ENCODE data around the gene FEM1C.

FEM1C gene

GRCh38 chr5:115531787-115532367 lies 12.7 kb downstream of the FEM1C start:
- H3K27ac ChIP-seq, result no peak overlapping the region
- H3K4me1 ChIP-seq, result peaks cover 0 to 93% (median 26%) of the 10 kb centered on the region in 4 donors
- no peaks in the 10 kb centered on the region for H3K27me3 ChIP-seq
- TF ChIP-seq CTCF (IDR thresholded peaks at IDR 0.05), result no peak
- no peaks in the 10 kb centered on the region for H3K9me3 ChIP-seq
- DNase-seq, result no peak
- peaks cover 0 to 10% (median 0%) of the 10 kb centered on the region in 3 donors for H3K36me3 ChIP-seq
- intact Hi-C loops (cut with DNase I; ENCODE audit: low total_unique reads), result no loop called here
- H3K4me3 ChIP-seq, result no peak overlapping the region

DNA sequence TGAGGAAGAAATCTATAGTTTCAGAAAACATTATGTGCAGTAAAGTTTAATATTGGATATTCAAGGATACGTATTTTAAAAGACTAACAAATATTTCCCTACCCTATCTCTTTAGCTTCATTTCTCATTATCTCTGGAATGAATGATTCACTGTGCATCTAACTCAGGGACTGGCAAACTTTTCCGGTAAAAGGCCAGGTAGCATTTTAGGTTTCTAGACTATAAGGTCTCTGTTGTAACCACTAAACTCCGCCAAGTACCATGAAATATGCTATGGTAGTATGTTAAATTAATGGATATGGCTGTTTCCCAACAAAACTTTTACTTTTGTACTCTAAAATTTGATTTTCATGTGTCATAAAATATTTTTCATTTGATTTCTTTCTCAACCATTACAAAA lies 13.2 kb downstream of the FEM1C start:
- intact Hi-C loops (cut with DNase I; ENCODE audit: low total_unique reads), result no loop called here
- DNase-seq, result no peak
- no peaks in the 10 kb centered on the region for H3K27me3 ChIP-seq
- no peak overlapping the region for H3K4me3 ChIP-seq
- peaks cover 0 to 10% (median 0%) of the 10 kb centered on the region in 3 donors for H3K36me3 ChIP-seq
- no peak overlapping the region for H3K27ac ChIP-seq
- TF ChIP-seq CTCF (IDR thresholded peaks at IDR 0.05), result no peak
- peaks cover 0 to 93% (median 25%) of the 10 kb centered on the region in 4 donors for H3K4me1 ChIP-seq
- H3K9me3 ChIP-seq, result no peaks in the 10 kb centered on the region

DNA sequence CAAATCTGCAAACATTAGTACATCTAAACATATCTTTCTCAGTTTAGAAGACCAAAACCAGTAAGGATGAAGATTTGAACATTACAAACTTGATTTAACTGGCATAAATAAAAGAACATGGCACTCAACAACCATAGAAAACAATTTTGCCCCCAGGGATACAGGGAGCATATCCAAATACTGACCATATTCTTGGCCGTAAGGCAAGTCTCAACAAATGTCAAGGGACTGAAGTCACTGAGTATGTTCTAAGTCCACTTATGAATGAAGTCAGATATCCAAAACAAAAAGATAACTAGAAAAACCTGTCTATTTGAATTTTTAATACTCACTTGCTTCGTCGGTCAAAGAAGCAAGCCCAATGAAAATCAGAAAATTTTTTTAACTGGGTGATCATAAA lies 14.1 kb downstream of the FEM1C start:
- TF ChIP-seq CTCF (IDR thresholded peaks at IDR 0.05), result no peak
- no peak overlapping the region for H3K27ac ChIP-seq
- intact Hi-C loops (cut with DNase I; ENCODE audit: low total_unique reads), result no loop called here
- peaks cover under 1 to 8% (median 3%) of the 10 kb centered on the region in 3 donors for H3K36me3 ChIP-seq
- no peaks in the 10 kb centered on the region for H3K9me3 ChIP-seq
- H3K4me1 ChIP-seq, result peaks cover 0 to 91% (median 25%) of the 10 kb centered on the region in 4 donors
- DNase-seq, result no peak
- no peaks in the 10 kb centered on the region for H3K27me3 ChIP-seq
- no peak overlapping the region for H3K4me3 ChIP-seq

DNA sequence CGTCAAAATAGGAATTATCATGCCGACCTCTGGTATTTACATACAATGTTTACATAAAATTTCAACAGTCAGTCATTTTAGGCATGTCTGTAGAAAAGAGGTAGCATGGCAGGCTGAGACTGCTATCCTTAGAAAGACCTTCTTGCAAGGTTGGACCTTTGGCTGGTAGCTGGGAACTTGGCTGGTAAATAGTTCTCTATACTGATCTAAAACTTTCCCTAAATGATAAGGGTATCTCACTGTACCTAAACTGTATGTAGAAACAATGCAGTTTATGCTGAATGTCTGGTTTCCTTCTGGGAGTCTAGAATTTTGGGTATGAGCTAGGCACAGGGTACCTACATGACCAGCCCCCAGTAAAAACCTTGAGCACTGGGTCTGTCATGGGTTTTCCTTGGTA lies 18.0 kb downstream of the FEM1C start:
- Histone ChIP-seq H3K4me3 (no peak overlapping the region), H3K36me3 (peaks cover 12 to 24% (median 19%) of the 10 kb centered on the region in 3 donors), H3K4me1 (peaks cover 0 to 79% (median 22%) of the 10 kb centered on the region in 4 donors), H3K27ac (no peak overlapping the region), H3K27me3 (no peaks in the 10 kb centered on the region), H3K9me3 (no peaks in the 10 kb centered on the region)
- intact Hi-C loops (cut with DNase I; ENCODE audit: low total_unique reads), result no loop called here
- no peak for TF ChIP-seq CTCF (IDR thresholded peaks at IDR 0.05)
- DNase-seq, result no peak

DNA sequence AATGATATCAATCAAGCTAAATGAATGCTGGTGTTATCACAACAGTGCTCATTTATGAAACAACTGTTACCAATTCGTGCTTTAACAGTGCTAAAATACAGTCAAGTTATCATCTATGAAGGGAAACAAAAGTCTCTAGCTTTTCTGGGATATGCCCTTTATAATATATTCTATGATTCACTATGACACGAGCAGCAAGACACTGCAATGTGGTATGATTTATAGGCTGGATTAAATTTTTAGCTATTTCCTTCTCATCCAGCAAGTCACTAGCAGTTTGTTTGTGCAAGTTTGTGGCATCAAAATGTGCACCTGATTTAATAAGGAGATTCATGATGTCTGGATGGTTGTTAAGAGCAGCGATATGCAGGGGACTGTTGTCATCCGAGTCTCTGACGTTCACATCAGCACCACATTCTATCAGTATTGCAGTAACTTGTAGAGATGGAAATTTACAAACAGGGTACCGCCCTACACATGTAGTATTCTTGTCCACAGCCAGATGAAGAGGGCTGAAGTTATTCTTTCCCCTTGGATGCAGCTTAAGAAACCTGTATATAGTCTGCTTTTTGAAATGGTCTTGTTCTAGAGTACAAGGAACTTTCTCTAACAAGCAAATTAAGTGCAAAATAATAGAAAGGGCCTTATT lies 20.3 kb downstream of the FEM1C start:
- Histone ChIP-seq H3K9me3 (no peaks in the 10 kb centered on the region), H3K27me3 (no peaks in the 10 kb centered on the region), H3K4me3 (no peak overlapping the region), H3K27ac (no peak overlapping the region), H3K36me3 (peaks cover 12 to 24% (median 19%) of the 10 kb centered on the region in 3 donors), H3K4me1 (peaks cover 0 to 65% (median 18%) of the 10 kb centered on the region in 4 donors)
- no peak for TF ChIP-seq CTCF (IDR thresholded peaks at IDR 0.05)
- intact Hi-C loops (cut with DNase I; ENCODE audit: low total_unique reads), result no loop called here
- DNase-seq, result no peak

Measured in tibial artery (tissue), 4 donors.